ENCODE results near the gene C3orf18.

C3orf18 gene

GRCh38 chr3:50580683-50581458 lies 13.3 kb upstream of the C3orf18 start:
- DNase-seq (ENCODE audit: low read depth) = no peak

GRCh38 chr3:50577348-50577747 lies 9.8 kb upstream of the C3orf18 start:
- DNase-seq (ENCODE audit: low read depth) = no peak

GRCh38 chr3:50575372-50575771 lies 7.8 kb upstream of the C3orf18 start:
- no peak for DNase-seq (ENCODE audit: low read depth)

- no peak for DNase-seq (ENCODE audit: low read depth)
Observed at GRCh38 chr3:50574444-50574831, 6.9 kb upstream of the C3orf18 start.

GRCh38 chr3:50573566-50574443 lies 6.3 kb upstream of the C3orf18 start:
- peak; percentile 44 for DNase-seq (ENCODE audit: low read depth)

- no peak for DNase-seq (ENCODE audit: low read depth)
Observed at GRCh38 chr3:50572801-50573371, 5.3 kb upstream of the C3orf18 start.

GRCh38 chr3:50572158-50572557 lies 4.6 kb upstream of the C3orf18 start:
- DNase-seq (ENCODE audit: low read depth) = peak; percentile 62

- DNase-seq (ENCODE audit: low read depth) = no peak
Observed at GRCh38 chr3:50571486-50571885, 3.9 kb upstream of the C3orf18 start.

- no peak for DNase-seq (ENCODE audit: low read depth)
Observed at GRCh38 chr3:50570508-50571279, 3.1 kb upstream of the C3orf18 start.

- DNase-seq (ENCODE audit: low read depth) = peak; percentile 90
Observed at GRCh38 chr3:50568947-50569749, 1.6 kb upstream of the C3orf18 start, which contains the start of gene HEMK1. TSS of gene HEMK1 (plus strand) at chr3:50569522. CDS start at chr3:50571105, 1,583 bp downstream.

GRCh38 chr3:50567011-50567385 lies 549 bp downstream of the C3orf18 start:
- DNase-seq (ENCODE audit: low read depth) = no peak

GRCh38 chr3:50564321-50564720 lies 3.2 kb downstream of the C3orf18 start:
- no peak for DNase-seq (ENCODE audit: low read depth)

- DNase-seq (ENCODE audit: low read depth) = no peak
Observed at GRCh38 chr3:50563867-50564266, 3.7 kb downstream of the C3orf18 start.

GRCh38 chr3:50562861-50563260 lies 4.7 kb downstream of the C3orf18 start:
- DNase-seq (ENCODE audit: low read depth) = no peak

GRCh38 chr3:50559702-50560101 lies 7.8 kb downstream of the C3orf18 start:
- DNase-seq (ENCODE audit: low read depth) = no peak

- DNase-seq (ENCODE audit: low read depth) = no peak
Observed at GRCh38 chr3:50557915-50558314, 9.6 kb downstream of the C3orf18 start.

GRCh38 chr3:50557106-50557505 lies 10.4 kb downstream of the C3orf18 start:
- no peak for DNase-seq (ENCODE audit: low read depth)

- DNase-seq (ENCODE audit: low read depth) = no peak
Observed at GRCh38 chr3:50554553-50554952, 13.0 kb downstream of the C3orf18 start.

- no peak for DNase-seq (ENCODE audit: low read depth)
Observed at GRCh38 chr3:50552598-50552997, 14.9 kb downstream of the C3orf18 start.

- DNase-seq (ENCODE audit: low read depth) = no peak
Observed at GRCh38 chr3:50551681-50552435, 15.7 kb downstream of the C3orf18 start.
